GM23338 (cell line): ENCODE measurements around the gene NOP56. TPM values are rescaled to one million over a fixed set of nuclear protein-coding genes. Genes with fewer than 3 reads are reported as not detected.

ENCODE experiments used
- ATAC-seq: fragments of 200-7000 bp; cut with Tn5 transposase; 3 replicates; pipeline ENCODE4 v1.9.1; 2020
- DNase-seq: peaks from one replicate; pipeline ENCODE4 v3.0.0-alpha.2; 2015; ENCODE audit warnings: low spot score
- H2AFZ ChIP-seq: fragments of 200-600 bp; sonication (generic); 2 replicates; pipeline ENCODE4 v1.8.0; 2016; ENCODE audit warnings: antibody characterized with exemption, mild to moderate bottlenecking, moderate library complexity
- H3F3A ChIP-seq: fragments of 200-600 bp; sonication (generic); replicated peaks from 2 replicates; pipeline ENCODE4 v1.8.0; 2017; ENCODE audit warnings: antibody characterized with exemption, mixed run types, low read depth
- H3K27ac ChIP-seq: fragments of 200-600 bp; sonication (generic); 2 replicates; pipeline ENCODE4 v1.6.1; 2016; ENCODE audit warnings: low read depth
- H3K27me3 ChIP-seq: fragments of 200-600 bp; sonication (generic); 2 replicates; pipeline ENCODE4 v1.8.0; 2016; ENCODE audit warnings: mild to moderate bottlenecking, mixed run types, moderate library complexity; ENCODE audit not compliant: insufficient read depth
- H3K36me3 ChIP-seq: fragments of 200-600 bp; sonication (generic); 2 replicates; pipeline ENCODE4 v1.8.0; 2016; ENCODE audit warnings: mild to moderate bottlenecking; ENCODE audit not compliant: insufficient read depth
- H3K4me1 ChIP-seq: fragments of 200-600 bp; sonication (generic); 2 replicates; pipeline ENCODE4 v1.8.0; 2016; ENCODE audit warnings: mild to moderate bottlenecking, moderate library complexity; ENCODE audit not compliant: insufficient read depth
- H3K4me2 ChIP-seq: fragments of 200-600 bp; sonication (generic); 2 replicates; pipeline ENCODE4 v1.7.1; 2017; ENCODE audit warnings: mixed run types
- H3K4me3 ChIP-seq: fragments of 200-600 bp; sonication (generic); 2 replicates; pipeline ENCODE4 v1.6.1; 2016; ENCODE audit warnings: mixed run types
- H3K79me2 ChIP-seq: fragments of 200-600 bp; sonication (generic); replicated peaks from 2 replicates; pipeline ENCODE4 v1.8.0; 2017; ENCODE audit warnings: mild to moderate bottlenecking; ENCODE audit not compliant: insufficient read depth
- H3K9me2 ChIP-seq: fragments of 200-600 bp; sonication (generic); 2 replicates; pipeline ENCODE4 v1.8.0; 2017; ENCODE audit not compliant: insufficient read depth
- H4K20me1 ChIP-seq: fragments of 200-600 bp; sonication (generic); replicated peaks from 2 replicates; pipeline ENCODE4 v1.8.0; 2017; ENCODE audit warnings: mild to moderate bottlenecking; ENCODE audit not compliant: insufficient read depth
- H3K27ac Mint-ChIP-seq: 2 replicates; pipeline ENCODE4 v1.8.0; 2020; ENCODE audit warnings: inconsistent platforms, mild to moderate bottlenecking, moderate library complexity, mixed read lengths
- H3K27me3 Mint-ChIP-seq: 3 replicates; pipeline ENCODE4 v1.8.0; 2022; ENCODE audit warnings: low read depth, mild to moderate bottlenecking, moderate library complexity, mixed read lengths, inconsistent platforms; ENCODE audit not compliant: insufficient read depth, poor library complexity
- H3K36me3 Mint-ChIP-seq: 3 replicates; pipeline ENCODE4 v1.8.0; 2021; ENCODE audit warnings: low read depth, mild to moderate bottlenecking, inconsistent platforms, moderate library complexity, mixed read lengths
- H3K4me1 Mint-ChIP-seq: 3 replicates; pipeline ENCODE4 v1.8.0; 2020; ENCODE audit warnings: mild to moderate bottlenecking, inconsistent platforms, mixed read lengths
- H3K4me3 Mint-ChIP-seq: 3 replicates; pipeline ENCODE4 v1.8.0; 2021; ENCODE audit warnings: moderate library complexity, mild to moderate bottlenecking, inconsistent platforms, mixed read lengths
- H3K9me3 Mint-ChIP-seq: 3 replicates; pipeline ENCODE4 v1.8.0; 2020; ENCODE audit warnings: moderate library complexity, mild to moderate bottlenecking, inconsistent platforms, mixed read lengths
- CREB1 ChIP-seq: fragments of 250-450 bp; sonication (Bioruptor Pico); IDR thresholded peaks from 2 replicates; pipeline ENCODE4 v1.5.0; 2020; ENCODE audit warnings: low read depth, mild to moderate bottlenecking, moderate library complexity
- CTCF ChIP-seq, 2 experiments: fragments of 200-600 bp in 1 of 2; sonication (generic) in 1 of 2; conservative IDR thresholded peaks; 2 replicates each; pipeline versions ENCODE4 v1.5.1 to v1.6.1; 2016 to 2017; ENCODE audit warnings: antibody characterized with exemption in 2 of 2, low read depth in 2 of 2, mild to moderate bottlenecking in 2 of 2, moderate library complexity in 1 of 2
- POLR2AphosphoS5 ChIP-seq: IDR thresholded peaks from 2 replicates; pipeline ENCODE4 v1.6.1; 2016; ENCODE audit warnings: antibody characterized with exemption, low read depth
- REST ChIP-seq: IDR thresholded peaks from one replicate; pipeline ENCODE4 v1.6.1; 2018; ENCODE audit warnings: antibody characterized with exemption; ENCODE audit not compliant: unreplicated experiment
- polyA plus RNA-seq: library from polyadenylated mRNA; unstranded; fragments of >200 nt; fragmentation: Nextera tagmentation; extraction: Ambion mirVana; gene quantifications from 2 replicates; pipeline ENCODE4 v1.2.1, GENCODE V29; 2016
- total RNA-seq: library from RNA; depleted of rRNA; stranded (reverse); fragments of >200 nt; shearing (Covaris generic); gene quantifications from 2 replicates; pipeline ENCODE4 v1.2.3, GENCODE V29; 2014

NOP56 gene
- total and polyA plus RNA-seq, 2 experiments from 2014 or later = 447 to 576 TPM

GRCh38 chr20:2698912-2699311 lies 46.5 kb downstream of the NOP56 start (continued):
- TF ChIP-seq REST (no peak), CREB1 (no peak)

- Mint-ChIP-seq H3K4me3 (no peak overlapping the region), H3K27me3 (peaks cover 66% of the 10 kb centered on the region)
- peak; percentile 27 for DNase-seq
Observed at GRCh38 chr20:2699775-2700413, 47.5 kb downstream of the NOP56 start.

More at GRCh38 chr20:2699775-2700413, 47.5 kb downstream of the NOP56 start:
- H3K27ac ChIP-seq = no peak overlapping the region
- H3K9me3 Mint-ChIP-seq = no peaks in the 10 kb centered on the region; the same call in 2 of the 3 replicates
- TF ChIP-seq POLR2AphosphoS5 = no peak
- peak; percentile 7 to 40; a peak in 2 of 4 replicates for TF ChIP-seq CTCF (conservative IDR thresholded peaks at IDR 0.05; ENCODE audit: low read depth in 2 of 2)
- ATAC-seq = peak; percentile 10; the same call in 2 of the 3 replicates
- H3K27me3 ChIP-seq = peaks cover 97% of the 10 kb centered on the region
- 0 out of 2 replicates have a peak overlapping the region, but pooled peaks have one; percentile 72 for H3K4me2 ChIP-seq
- peaks cover 44% of the 10 kb centered on the region for H3K4me1 Mint-ChIP-seq
- no peaks in the 10 kb centered on the region for H3K36me3 ChIP-seq
- no peaks in the 10 kb centered on the region for H3F3A ChIP-seq
- no peak overlapping the region for H3K4me3 ChIP-seq
- H3K9me2 ChIP-seq = no peaks in the 10 kb centered on the region
- H4K20me1 ChIP-seq = peaks cover 7% of the 10 kb centered on the region; the same call in 1 of the 2 replicates
- H3K27ac Mint-ChIP-seq = no peak overlapping the region
- no peaks in the 10 kb centered on the region for H3K79me2 ChIP-seq
- H3K4me1 ChIP-seq = peaks cover 26% of the 10 kb centered on the region; the same call in 1 of the 2 replicates
- no peak overlapping the region for H2AFZ ChIP-seq
- peaks cover 2% of the 10 kb centered on the region; the same call in 1 of the 3 replicates for H3K36me3 Mint-ChIP-seq
